A549 treated with Hydrocortisone at 1 μM for 4 hours (cell line): Measurements from ENCODE around the gene NEUROD4. TPM values are rescaled to one million over a fixed set of nuclear protein-coding genes. Genes with fewer than 3 reads are reported as not detected.

Experiments used
- total RNA-seq: library from RNA; stranded (reverse); fragments of 200-300 nt; extraction: Qiagen RNA extraction; gene quantifications from 5 replicates; pipeline ENCODE4 v1.2.3, GENCODE V29; 2022

Gene NEUROD4
- total RNA-seq: not detected in 5 replicates

GRCh38 chr12:55019784-55020183 lies at the start of gene NEUROD4:
TSS of gene NEUROD4 (plus strand) at chr12:55019974. CDS start at chr12:55026440, 6,466 bp downstream.

GRCh38 chr12:54984658-54985376 lies 35.0 kb upstream of the NEUROD4 start, which contains the start of gene TESPA1:
TSS of gene TESPA1 (minus strand) at chr12:54984762. CDS start at chr12:54974562, 10,200 bp downstream.

Other genes starting within 250 kb of the NEUROD4 start
- not detected in 5 replicates for gene MUCL1, start 165.5 kb upstream of the NEUROD4 start, total RNA-seq
- not detected in 5 replicates for gene TESPA1, start 35.2 kb upstream of the NEUROD4 start, total RNA-seq
- not detected in 5 replicates for gene OR9K2, start 106.4 kb downstream of the NEUROD4 start, total RNA-seq
- gene OR10A7, start 201.1 kb downstream of the NEUROD4 start, total RNA-seq: not detected in 5 replicates
- not detected in 5 replicates for gene OR6C74, start 224.6 kb downstream of the NEUROD4 start, total RNA-seq